ENCODE measurements around the gene EPHA10. TPM values are rescaled to one million over a fixed set of nuclear protein-coding genes. Genes with fewer than 3 reads are reported as not detected.
A peak's percentile ranks its signal among the peaks of the same experiment; 100 is the strongest.

EPHA10 gene
- total and polyA plus RNA-seq, 2 donors from 2014 or later = 0.88 TPM; not detected in 1

GRCh38 chr1:37762516-37762915, 2.4 kb downstream of the EPHA10 start:
- FAIRE-seq = no peak
- no peak for DNase-seq
- H3K4me1 ChIP-seq (ENCODE audit: control insufficient read depth in 2 of 3, insufficient read depth in 2 of 3, low read depth in 1 of 3, low read length in 3 of 3) = no peaks in the 10 kb centered on the region
- intact Hi-C loops (cut with DNase I) = no loop called here
- H3K27me3 ChIP-seq (ENCODE audit: control insufficient read depth, insufficient read depth, low read length) = peaks cover 20% of the 10 kb centered on the region
- no peaks in the 10 kb centered on the region for H3K36me3 ChIP-seq (ENCODE audit: control insufficient read depth in 2 of 3, insufficient read depth in 3 of 3, low read length in 3 of 3)
- no peak overlapping the region for H3K9ac ChIP-seq (ENCODE audit: low read length in 3 of 3)
- no peak overlapping the region for H3K27ac ChIP-seq (ENCODE audit: low read depth in 2 of 2, low read length in 2 of 2)
- no peaks in the 10 kb centered on the region for H3K9me3 ChIP-seq (ENCODE audit: control insufficient read depth in 2 of 3, insufficient read depth in 1 of 3, low read length in 3 of 3)
- H3K4me3 ChIP-seq (ENCODE audit: low read length in 3 of 3) = no peak overlapping the region
- TF ChIP-seq, protein P1, sequence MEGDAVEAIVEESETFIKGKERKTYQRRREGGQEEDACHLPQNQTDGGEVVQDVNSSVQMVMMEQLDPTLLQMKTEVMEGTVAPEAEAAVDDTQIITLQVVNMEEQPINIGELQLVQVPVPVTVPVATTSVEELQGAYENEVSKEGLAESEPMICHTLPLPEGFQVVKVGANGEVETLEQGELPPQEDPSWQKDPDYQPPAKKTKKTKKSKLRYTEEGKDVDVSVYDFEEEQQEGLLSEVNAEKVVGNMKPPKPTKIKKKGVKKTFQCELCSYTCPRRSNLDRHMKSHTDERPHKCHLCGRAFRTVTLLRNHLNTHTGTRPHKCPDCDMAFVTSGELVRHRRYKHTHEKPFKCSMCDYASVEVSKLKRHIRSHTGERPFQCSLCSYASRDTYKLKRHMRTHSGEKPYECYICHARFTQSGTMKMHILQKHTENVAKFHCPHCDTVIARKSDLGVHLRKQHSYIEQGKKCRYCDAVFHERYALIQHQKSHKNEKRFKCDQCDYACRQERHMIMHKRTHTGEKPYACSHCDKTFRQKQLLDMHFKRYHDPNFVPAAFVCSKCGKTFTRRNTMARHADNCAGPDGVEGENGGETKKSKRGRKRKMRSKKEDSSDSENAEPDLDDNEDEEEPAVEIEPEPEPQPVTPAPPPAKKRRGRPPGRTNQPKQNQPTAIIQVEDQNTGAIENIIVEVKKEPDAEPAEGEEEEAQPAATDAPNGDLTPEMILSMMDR (IDR thresholded peaks at IDR 0.05; ENCODE audit: borderline replicate concordance, extremely low read depth, insufficient read depth) = no peak

- no peaks in the 10 kb centered on the region for H3K4me1 ChIP-seq (ENCODE audit: control insufficient read depth in 2 of 3, insufficient read depth in 2 of 3, low read depth in 1 of 3, low read length in 3 of 3)
- intact Hi-C loops (cut with DNase I) = no loop called here
- H3K9me3 ChIP-seq (ENCODE audit: control insufficient read depth in 2 of 3, insufficient read depth in 1 of 3, low read length in 3 of 3) = no peaks in the 10 kb centered on the region
- FAIRE-seq (no peak), DNase-seq (peak in 1 of 5 donors; percentile 65)
- no peaks in the 10 kb centered on the region for H3K36me3 ChIP-seq (ENCODE audit: control insufficient read depth in 2 of 3, insufficient read depth in 3 of 3, low read length in 3 of 3)
- no peak overlapping the region for H3K9ac ChIP-seq (ENCODE audit: low read length in 3 of 3)
- no peak overlapping the region for H3K4me3 ChIP-seq (ENCODE audit: low read length in 3 of 3)
- H3K27me3 ChIP-seq (ENCODE audit: control insufficient read depth, insufficient read depth, low read length) = peaks cover 14% of the 10 kb centered on the region
- TF ChIP-seq, protein P1 (IDR thresholded peaks at IDR 0.05; ENCODE audit: borderline replicate concordance, extremely low read depth, insufficient read depth) = no peak
- H3K27ac ChIP-seq (ENCODE audit: low read depth in 2 of 2, low read length in 2 of 2) = no peak overlapping the region
These were observed 3.4 kb downstream of the EPHA10 start for GRCh38 chr1:37761416-37762095.

- TF ChIP-seq, protein P1 (IDR thresholded peaks at IDR 0.05; ENCODE audit: borderline replicate concordance, extremely low read depth, insufficient read depth) = no peak
- Histone ChIP-seq H3K4me1 (ENCODE audit: control insufficient read depth in 2 of 3, insufficient read depth in 2 of 3, low read depth in 1 of 3, low read length in 3 of 3) (no peaks in the 10 kb centered on the region), H3K36me3 (ENCODE audit: control insufficient read depth in 2 of 3, insufficient read depth in 3 of 3, low read length in 3 of 3) (no peaks in the 10 kb centered on the region), H3K9me3 (ENCODE audit: control insufficient read depth in 2 of 3, insufficient read depth in 1 of 3, low read length in 3 of 3) (no peaks in the 10 kb centered on the region), H3K9ac (ENCODE audit: low read length in 3 of 3) (no peak overlapping the region), H3K27me3 (ENCODE audit: control insufficient read depth, insufficient read depth, low read length) (peaks cover 8% of the 10 kb centered on the region), H3K4me3 (ENCODE audit: low read length in 3 of 3) (no peak overlapping the region), H3K27ac (ENCODE audit: low read depth in 2 of 2, low read length in 2 of 2) (no peak overlapping the region)
- intact Hi-C loops (cut with DNase I) = no loop called here
- FAIRE-seq = no peak
- DNase-seq = no peak
These were observed 5.5 kb downstream of the EPHA10 start for GRCh38 chr1:37759451-37759850.
